ENCODE measurements around the gene XIRP1. TPM values are rescaled to one million over a fixed set of nuclear protein-coding genes. Genes with fewer than 3 reads are reported as not detected.

The XIRP1 gene
- total RNA-seq, 1 donor = under 0.01 TPM

GRCh38 chr3:39186692-39187151, 5.7 kb downstream of the XIRP1 start:
- no peak overlapping the region for H3K27ac ChIP-seq (ENCODE audit: low read depth, low read length)
- DNase-seq (ENCODE audit: insufficient read length, low spot score, missing footprints) = peak; percentile 42
- peaks cover 2% of the 10 kb centered on the region for H4K20me1 ChIP-seq (ENCODE audit: insufficient read depth, low read length)
- no peak overlapping the region for H3K4me3 ChIP-seq (ENCODE audit: insufficient read depth, low read length)
- H3K36me3 ChIP-seq (ENCODE audit: insufficient read depth, low read length) = no peaks in the 10 kb centered on the region
- no peaks in the 10 kb centered on the region for H3K9me3 ChIP-seq (ENCODE audit: low read depth, low read length)
- no peaks in the 10 kb centered on the region for H3K79me2 ChIP-seq (ENCODE audit: insufficient read depth, low read length)
- no peaks in the 10 kb centered on the region for H3K27me3 ChIP-seq (ENCODE audit: insufficient read depth, low read length)
- no peak overlapping the region for H3K4me2 ChIP-seq (ENCODE audit: insufficient read depth, low read length)
- H3K4me1 ChIP-seq (ENCODE audit: insufficient read depth, low read length) = no peaks in the 10 kb centered on the region
- TF ChIP-seq CTCF (IDR thresholded peaks at IDR 0.05; ENCODE audit: extremely low read depth, low read depth, low read length) = no peak
- no peak overlapping the region for H2AFZ ChIP-seq (ENCODE audit: low read length)

GRCh38 chr3:39185959-39186691, 6.3 kb downstream of the XIRP1 start:
- H3K27me3 ChIP-seq (ENCODE audit: insufficient read depth, low read length) = no peaks in the 10 kb centered on the region
- no peak overlapping the region for H3K4me3 ChIP-seq (ENCODE audit: insufficient read depth, low read length)
- TF ChIP-seq CTCF (IDR thresholded peaks at IDR 0.05; ENCODE audit: extremely low read depth, low read depth, low read length) = no peak
- DNase-seq (ENCODE audit: insufficient read length, low spot score, missing footprints) = peak; percentile 56
- no peak overlapping the region for H3K4me2 ChIP-seq (ENCODE audit: insufficient read depth, low read length)
- H3K9me3 ChIP-seq (ENCODE audit: low read depth, low read length) = no peaks in the 10 kb centered on the region
- H3K79me2 ChIP-seq (ENCODE audit: insufficient read depth, low read length) = no peaks in the 10 kb centered on the region
- no peak overlapping the region for H3K27ac ChIP-seq (ENCODE audit: low read depth, low read length)
- H3K4me1 ChIP-seq (ENCODE audit: insufficient read depth, low read length) = peaks cover under 1% of the 10 kb centered on the region
- no peaks in the 10 kb centered on the region for H3K36me3 ChIP-seq (ENCODE audit: insufficient read depth, low read length)
- no peak overlapping the region for H2AFZ ChIP-seq (ENCODE audit: low read length)
- peaks cover 2% of the 10 kb centered on the region for H4K20me1 ChIP-seq (ENCODE audit: insufficient read depth, low read length)

- peak; percentile 54 for DNase-seq (ENCODE audit: insufficient read length, low spot score, missing footprints)
- Histone ChIP-seq H2AFZ (ENCODE audit: low read length) (no peak overlapping the region), H4K20me1 (ENCODE audit: insufficient read depth, low read length) (peaks cover 2% of the 10 kb centered on the region), H3K9me3 (ENCODE audit: low read depth, low read length) (no peaks in the 10 kb centered on the region), H3K4me3 (ENCODE audit: insufficient read depth, low read length) (no peak overlapping the region), H3K27me3 (ENCODE audit: insufficient read depth, low read length) (no peaks in the 10 kb centered on the region), H3K4me2 (ENCODE audit: insufficient read depth, low read length) (no peak overlapping the region), H3K27ac (ENCODE audit: low read depth, low read length) (no peak overlapping the region), H3K4me1 (ENCODE audit: insufficient read depth, low read length) (peaks cover 3% of the 10 kb centered on the region), H3K36me3 (ENCODE audit: insufficient read depth, low read length) (no peaks in the 10 kb centered on the region), H3K79me2 (ENCODE audit: insufficient read depth, low read length) (no peaks in the 10 kb centered on the region)
- TF ChIP-seq CTCF (IDR thresholded peaks at IDR 0.05; ENCODE audit: extremely low read depth, low read depth, low read length) = no peak
These were observed 7.0 kb downstream of the XIRP1 start for GRCh38 chr3:39185326-39185958.

- Histone ChIP-seq H4K20me1 (ENCODE audit: insufficient read depth, low read length) (peaks cover 2% of the 10 kb centered on the region), H3K27me3 (ENCODE audit: insufficient read depth, low read length) (no peaks in the 10 kb centered on the region), H3K27ac (ENCODE audit: low read depth, low read length) (no peak overlapping the region), H3K79me2 (ENCODE audit: insufficient read depth, low read length) (no peaks in the 10 kb centered on the region), H2AFZ (ENCODE audit: low read length) (no peak overlapping the region), H3K36me3 (ENCODE audit: insufficient read depth, low read length) (no peaks in the 10 kb centered on the region), H3K9me3 (ENCODE audit: low read depth, low read length) (no peaks in the 10 kb centered on the region), H3K4me3 (ENCODE audit: insufficient read depth, low read length) (no peak overlapping the region), H3K4me2 (ENCODE audit: insufficient read depth, low read length) (no peak overlapping the region), H3K4me1 (ENCODE audit: insufficient read depth, low read length) (peaks cover 7% of the 10 kb centered on the region)
- peak; percentile 65 for DNase-seq (ENCODE audit: insufficient read length, low spot score, missing footprints)
- TF ChIP-seq CTCF (IDR thresholded peaks at IDR 0.05; ENCODE audit: extremely low read depth, low read depth, low read length) = no peak
These were observed 7.5 kb downstream of the XIRP1 start for GRCh38 chr3:39184968-39185285.
